Activated CD4-positive, alpha-beta T cell treated with anti-CD3 and anti-CD28 coated beads for 24 hours (primary cell): ENCODE results near the gene OR56B4.
"Not testable (repeated sequence)": the region's sequence is repeated elsewhere in the genome, so short reads cannot be mapped to it uniquely, and the experiment has no call there.

Experiments
- DNase-seq, 2 donors: peaks; one replicate each; pipeline ENCODE4 v3.0.0-alpha.2; 2020; ENCODE audit warnings: low read depth in 2 of 2

OR56B4 gene

GRCh38 chr11:6143737-6144136 lies 36.3 kb downstream of the OR56B4 start:
- not testable (repeated sequence) for DNase-seq

- DNase-seq, result no peak
These were observed 43.6 kb downstream of the OR56B4 start for GRCh38 chr11:6151117-6151516.

- DNase-seq, result no peak
These were observed 44.6 kb downstream of the OR56B4 start for GRCh38 chr11:6152126-6152525.

GRCh38 chr11:6156628-6157359 lies 49.3 kb downstream of the OR56B4 start:
- no peak for DNase-seq
